Ishikawa (cell line): ENCODE results near the gene PHACTR4.

Experiments
- CEBPB ChIP-seq: IDR thresholded peaks from 2 replicates; pipeline ENCODE4 v1.6.1; 2012
- CREB1 ChIP-seq: IDR thresholded peaks from 2 replicates; pipeline ENCODE4 v1.6.1; 2012; ENCODE audit warnings: low read depth
- EGR1 ChIP-seq: IDR thresholded peaks from 2 replicates; pipeline ENCODE4 v1.6.1; 2012
- EP300 ChIP-seq: IDR thresholded peaks from 2 replicates; pipeline ENCODE4 v1.6.1; 2012; ENCODE audit warnings: borderline replicate concordance
- FOXM1 ChIP-seq: IDR thresholded peaks from 2 replicates; pipeline ENCODE4 v1.6.1; 2012; ENCODE audit warnings: low read depth, borderline replicate concordance
- MAX ChIP-seq: IDR thresholded peaks from 2 replicates; pipeline ENCODE4 v1.6.1; 2012
- NFIC ChIP-seq: IDR thresholded peaks from 2 replicates; pipeline ENCODE4 v1.6.1; 2012
- RAD21 ChIP-seq: IDR thresholded peaks from 2 replicates; pipeline ENCODE4 v1.6.1; 2012; ENCODE audit warnings: low read depth
- REST ChIP-seq: IDR thresholded peaks from 2 replicates; pipeline ENCODE4 v1.6.1; 2012; ENCODE audit warnings: low read depth, mild to moderate bottlenecking
- TAF1 ChIP-seq: IDR thresholded peaks from 2 replicates; pipeline ENCODE4 v1.6.1; 2012; ENCODE audit warnings: low read depth, mild to moderate bottlenecking
- TCF12 ChIP-seq: IDR thresholded peaks from 2 replicates; pipeline ENCODE4 v1.6.1; 2012; ENCODE audit warnings: low read depth
- TEAD4 ChIP-seq: IDR thresholded peaks from 2 replicates; pipeline ENCODE4 v1.6.1; 2012
- USF1 ChIP-seq: IDR thresholded peaks from 2 replicates; pipeline ENCODE4 v1.6.1; 2012
- YY1 ChIP-seq: IDR thresholded peaks from 2 replicates; pipeline ENCODE4 v1.6.1; 2012; ENCODE audit warnings: low read depth
- ZBTB7A ChIP-seq: IDR thresholded peaks from 2 replicates; pipeline ENCODE4 v1.6.1; 2012; ENCODE audit warnings: low read depth

The PHACTR4 gene

GRCh38 chr1:28458237-28459228 is 89.0 kb downstream of the PHACTR4 start:
- TF ChIP-seq TCF12 (no peak), CEBPB (no peak), CREB1 (no peak), EP300 (no peak), REST (no peak)

GRCh38 chr1:28466226-28466778 is 96.8 kb downstream of the PHACTR4 start:
- TF ChIP-seq TCF12 (no peak), EGR1 (no peak), FOXM1 (no peak), CREB1 (no peak), RAD21 (no peak), MAX (no peak), YY1 (no peak), USF1 (no peak), CEBPB (no peak), TEAD4 (no peak), ZBTB7A (no peak), TAF1 (no peak), REST (no peak), EP300 (no peak), NFIC (no peak)

- TF ChIP-seq NFIC, result no peak
- no peak for TF ChIP-seq TEAD4
- TF ChIP-seq MAX, result no peak
- TF ChIP-seq USF1, result no peak
- TF ChIP-seq REST, result no peak
- TF ChIP-seq ZBTB7A, result no peak
- no peak for TF ChIP-seq TAF1
- no peak for TF ChIP-seq TCF12
- no peak for TF ChIP-seq RAD21
- no peak for TF ChIP-seq CEBPB
- no peak for TF ChIP-seq YY1
- no peak for TF ChIP-seq CREB1
- no peak for TF ChIP-seq FOXM1
- TF ChIP-seq EGR1, result no peak
- TF ChIP-seq EP300, result no peak
Measured at GRCh38 chr1:28470146-28470545, 100.6 kb downstream of the PHACTR4 start.

- TF ChIP-seq RAD21, result no peak
- no peak for TF ChIP-seq YY1
- no peak for TF ChIP-seq CEBPB
- no peak for TF ChIP-seq TAF1
- no peak for TF ChIP-seq MAX
- no peak for TF ChIP-seq TCF12
- no peak for TF ChIP-seq REST
- TF ChIP-seq TEAD4, result no peak
Measured at GRCh38 chr1:28480308-28480707, 110.8 kb downstream of the PHACTR4 start.
